UCSD-AML1 (cell line): ENCODE results near the gene DMRTC1.
"Not testable (repeated sequence)": the region's sequence is repeated elsewhere in the genome, so short reads cannot be mapped to it uniquely, and the experiment has no call there.

Experiments used
- DNase-seq: peaks from one replicate; lab custom pipeline; 2025; ENCODE audit not compliant: unreplicated experiment; lab: John Stamatoyannopoulos, UW

DMRTC1 gene

GRCh38 chrX:72943819-72944169 is at the start of gene DMRTC1:
TSS of gene DMRTC1 (minus strand) at chrX:72943837. CDS start at chrX:72875694, 68,143 bp downstream.
- not testable (repeated sequence) for DNase-seq

- not testable (repeated sequence) for DNase-seq
These were observed 37.3 kb upstream of the DMRTC1 start for GRCh38 chrX:72980894-72981469.

GRCh38 chrX:72974885-72975284 is 31.2 kb upstream of the DMRTC1 start:
- not testable (repeated sequence) for DNase-seq

GRCh38 chrX:72971859-72972258 is 28.2 kb upstream of the DMRTC1 start:
- DNase-seq: not testable (repeated sequence)

GRCh38 chrX:72959971-72960370 is 16.3 kb upstream of the DMRTC1 start:
- not testable (repeated sequence) for DNase-seq

- DNase-seq: not testable (repeated sequence)
These were observed 410 bp downstream of the DMRTC1 start for GRCh38 chrX:72943035-72943818.

- not testable (repeated sequence) for DNase-seq
These were observed 1.4 kb downstream of the DMRTC1 start for GRCh38 chrX:72942272-72942671.

- DNase-seq: not testable (repeated sequence)
These were observed 5.7 kb downstream of the DMRTC1 start, which contains the start of gene FAM236A for GRCh38 chrX:72937906-72938305. TSS of gene FAM236A (plus strand) at chrX:72938206. CDS start at chrX:72938263, 57 bp downstream.

- DNase-seq: not testable (repeated sequence)
These were observed 6.7 kb downstream of the DMRTC1 start for GRCh38 chrX:72936882-72937455.

- DNase-seq: not testable (repeated sequence)
These were observed 7.2 kb downstream of the DMRTC1 start for GRCh38 chrX:72936455-72936854.

GRCh38 chrX:72932283-72932682 is 11.4 kb downstream of the DMRTC1 start:
- DNase-seq: not testable (repeated sequence)

- DNase-seq: not testable (repeated sequence)
These were observed 27.5 kb downstream of the DMRTC1 start for GRCh38 chrX:72916096-72916495.

GRCh38 chrX:72912315-72912714 is 31.3 kb downstream of the DMRTC1 start, which contains the start of gene FAM236C:
TSS of gene FAM236C (plus strand) at chrX:72912615. CDS start at chrX:72912715, 100 bp downstream.
- DNase-seq: not testable (repeated sequence)

- not testable (repeated sequence) for DNase-seq
These were observed 53.9 kb downstream of the DMRTC1 start for GRCh38 chrX:72889740-72890139.

- not testable (repeated sequence) for DNase-seq
These were observed 60.7 kb downstream of the DMRTC1 start for GRCh38 chrX:72882898-72883297.

- not testable (repeated sequence) for DNase-seq
These were observed 106.1 kb downstream of the DMRTC1 start for GRCh38 chrX:72837532-72837931.

GRCh38 chrX:72830701-72831100 is 112.9 kb downstream of the DMRTC1 start:
- DNase-seq: not testable (repeated sequence)
